Kidney epithelial cell (primary cell): Measurements from ENCODE around the gene ALS2. TPM values are rescaled to one million over a fixed set of nuclear protein-coding genes. Genes with fewer than 3 reads are reported as not detected.
"Not testable (repeated sequence)": the region's sequence is repeated elsewhere in the genome, so short reads cannot be mapped to it uniquely, and the experiment has no call there.

ENCODE experiments used
- DNase-seq: peaks from one replicate; pipeline ENCODE4 v3.0.0-alpha.2; 2010; ENCODE audit warnings: low read depth
- H3K27me3 ChIP-seq: 2 replicates; pipeline ENCODE4 v1.6.0; 2011; ENCODE audit warnings: low read length; ENCODE audit not compliant: control insufficient read depth, insufficient read depth
- H3K36me3 ChIP-seq: 2 replicates; pipeline ENCODE4 v1.5.1; 2011; ENCODE audit warnings: low read length; ENCODE audit not compliant: control insufficient read depth, insufficient read depth
- H3K4me3 ChIP-seq: 2 replicates; pipeline ENCODE4 v1.5.1; 2011; ENCODE audit warnings: low read depth, mild to moderate bottlenecking, control low read depth, low read length
- CTCF ChIP-seq: IDR thresholded peaks from 2 replicates; pipeline ENCODE4 v1.5.1; 2011; ENCODE audit warnings: mild to moderate bottlenecking, moderate library complexity, low read length, control low read depth, inconsistent platforms; ENCODE audit not compliant: insufficient read depth, poor library complexity, severe bottlenecking
- total RNA-seq: library from RNA; depleted of rRNA; stranded (reverse); fragments of >200 nt; gene quantifications from 2 replicates; pipeline ENCODE4 v1.2.3, GENCODE V29; 2015

Gene ALS2
- total RNA-seq, 1 donor from 2014 or later, result 25.6 TPM

DNA sequence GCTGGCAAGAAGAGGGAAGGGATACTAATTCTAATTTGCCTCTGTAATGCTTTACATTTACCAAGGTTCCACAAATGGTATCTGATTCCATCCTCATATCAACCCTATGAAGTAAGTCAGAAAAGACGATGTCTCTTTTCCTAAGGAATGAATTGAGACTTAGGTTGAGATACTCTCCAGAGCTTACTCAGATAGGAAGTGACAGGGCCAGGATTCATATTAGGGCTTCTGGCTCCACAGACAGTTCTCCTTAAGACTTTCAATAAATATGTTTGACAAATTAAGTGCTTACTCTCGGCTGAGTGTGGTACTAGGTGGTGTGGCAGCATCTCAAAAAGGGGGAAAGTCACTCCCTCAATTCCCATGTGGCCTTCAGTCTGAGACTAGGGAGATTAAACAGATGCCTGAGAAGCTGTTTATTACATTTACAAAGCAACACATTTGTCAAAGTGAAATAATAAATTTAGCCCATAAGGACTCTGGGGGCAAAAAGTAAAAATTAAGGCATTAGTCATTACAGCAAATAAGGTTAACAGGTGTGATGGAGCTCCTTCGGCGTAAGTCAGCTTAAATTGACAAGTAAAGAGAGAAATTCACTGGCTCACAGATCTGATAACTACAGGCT, 39.8 kb upstream of the ALS2 start:
- no peak for DNase-seq
- no peak overlapping the region for H3K4me3 ChIP-seq
- no peaks in the 10 kb centered on the region for H3K27me3 ChIP-seq
- H3K36me3 ChIP-seq, result no peaks in the 10 kb centered on the region
- no peak for TF ChIP-seq CTCF

GRCh38 chr2:201816657-201817575, 36.2 kb upstream of the ALS2 start:
- no peak overlapping the region for H3K4me3 ChIP-seq
- H3K36me3 ChIP-seq, result no peaks in the 10 kb centered on the region
- no peak for DNase-seq
- no peaks in the 10 kb centered on the region for H3K27me3 ChIP-seq
- TF ChIP-seq CTCF, result no peak

- Histone ChIP-seq H3K27me3 (no peaks in the 10 kb centered on the region), H3K4me3 (no peak overlapping the region), H3K36me3 (no peaks in the 10 kb centered on the region)
- DNase-seq, result no peak
- no peak for TF ChIP-seq CTCF
Measured at GRCh38 chr2:201813996-201814760, 33.4 kb upstream of the ALS2 start.

DNA sequence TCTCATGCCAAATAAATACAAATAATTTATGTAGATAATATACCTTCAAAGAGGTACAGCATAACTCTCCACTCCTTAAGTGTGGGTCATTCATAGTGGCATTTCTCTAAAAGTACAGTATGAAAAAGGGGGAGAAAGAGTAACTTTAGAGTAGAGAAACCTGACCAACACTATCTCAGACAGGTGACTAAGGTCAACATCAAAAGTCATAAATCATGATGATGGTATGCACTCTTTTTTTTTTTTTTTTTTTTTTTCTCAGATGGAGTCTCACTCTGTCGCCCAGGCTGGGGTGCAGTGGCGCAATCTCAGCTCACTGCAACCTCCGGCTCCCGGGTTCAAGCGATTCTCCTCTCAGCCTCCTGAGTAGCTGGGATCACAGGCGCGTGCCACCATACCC, 29.9 kb upstream of the ALS2 start:
- not testable (repeated sequence) for H3K27me3 ChIP-seq, H3K36me3 ChIP-seq, DNase-seq, H3K4me3 ChIP-seq

GRCh38 chr2:201809633-201810032, 28.9 kb upstream of the ALS2 start:
- Histone ChIP-seq H3K27me3 (no peaks in the 10 kb centered on the region), H3K4me3 (no peak overlapping the region), H3K36me3 (no peaks in the 10 kb centered on the region)
- no peak for TF ChIP-seq CTCF
- no peak for DNase-seq

- TF ChIP-seq CTCF, result no peak
- no peaks in the 10 kb centered on the region for H3K27me3 ChIP-seq
- no peak overlapping the region for H3K4me3 ChIP-seq
- no peak for DNase-seq
- no peaks in the 10 kb centered on the region for H3K36me3 ChIP-seq
Measured at GRCh38 chr2:201808027-201808426, 27.3 kb upstream of the ALS2 start.
